Renal cortex interstitium (tissue), 11 donors: ENCODE data around the gene CCDC102A. TPM values are rescaled to one million over a fixed set of nuclear protein-coding genes. Genes with fewer than 3 reads are reported as not detected.
A peak's percentile ranks its signal among the peaks of the same experiment; 100 is the strongest.

Experiments
- DNase-seq, 11 donors: peaks; one replicate each; pipeline ENCODE4 v3.0.0-alpha.2; 2013; ENCODE audit warnings: low read depth in 9 of 11, low spot score in 4 of 11; ENCODE audit errors: extremely low read depth in 1 of 11
- polyA plus RNA-seq, 3 donors: library from polyadenylated mRNA; unstranded; fragments of 120-200 nt; gene quantifications; one replicate each; pipeline ENCODE4 v1.2.1, GENCODE V29; 2013; ENCODE audit not compliant: insufficient read length in 3 of 3

Gene CCDC102A
- polyA plus RNA-seq, 3 donors, result 13.7 to 21.6 (median 17.9) TPM

DNA sequence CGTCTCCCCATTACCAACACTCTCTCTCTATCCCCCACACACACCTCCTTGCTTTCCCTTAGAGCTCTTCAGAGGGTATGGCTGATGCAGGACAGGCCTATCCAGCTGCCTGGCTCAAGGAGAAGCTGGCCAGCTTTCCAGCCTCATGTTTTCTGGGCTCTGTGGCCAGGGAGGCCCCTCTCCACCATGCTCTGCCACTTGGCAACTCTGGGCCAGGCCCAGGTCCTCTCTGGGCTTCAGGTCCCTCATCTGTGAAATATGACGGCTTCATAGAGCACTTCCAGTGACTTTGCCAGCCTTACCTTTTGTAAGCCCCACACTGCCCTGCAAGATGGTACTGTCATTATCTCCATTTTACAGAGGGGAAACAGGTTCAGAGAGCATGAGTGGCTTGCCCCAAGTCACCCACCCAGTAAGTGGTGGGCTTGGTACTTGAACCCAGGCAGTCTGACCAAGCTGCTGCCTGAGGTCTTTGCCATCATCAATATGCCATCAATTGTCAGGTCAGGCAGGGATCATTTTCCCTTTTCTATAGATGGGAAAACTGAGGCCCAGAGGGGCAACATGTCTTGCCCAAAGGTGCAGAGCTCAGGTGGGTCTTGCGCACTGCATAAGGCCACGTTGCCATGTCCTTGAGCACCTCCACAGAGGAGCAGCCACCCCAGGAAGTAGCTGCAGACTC is 5.5 kb upstream of the CCDC102A start:
- DNase-seq, result no peak

DNA sequence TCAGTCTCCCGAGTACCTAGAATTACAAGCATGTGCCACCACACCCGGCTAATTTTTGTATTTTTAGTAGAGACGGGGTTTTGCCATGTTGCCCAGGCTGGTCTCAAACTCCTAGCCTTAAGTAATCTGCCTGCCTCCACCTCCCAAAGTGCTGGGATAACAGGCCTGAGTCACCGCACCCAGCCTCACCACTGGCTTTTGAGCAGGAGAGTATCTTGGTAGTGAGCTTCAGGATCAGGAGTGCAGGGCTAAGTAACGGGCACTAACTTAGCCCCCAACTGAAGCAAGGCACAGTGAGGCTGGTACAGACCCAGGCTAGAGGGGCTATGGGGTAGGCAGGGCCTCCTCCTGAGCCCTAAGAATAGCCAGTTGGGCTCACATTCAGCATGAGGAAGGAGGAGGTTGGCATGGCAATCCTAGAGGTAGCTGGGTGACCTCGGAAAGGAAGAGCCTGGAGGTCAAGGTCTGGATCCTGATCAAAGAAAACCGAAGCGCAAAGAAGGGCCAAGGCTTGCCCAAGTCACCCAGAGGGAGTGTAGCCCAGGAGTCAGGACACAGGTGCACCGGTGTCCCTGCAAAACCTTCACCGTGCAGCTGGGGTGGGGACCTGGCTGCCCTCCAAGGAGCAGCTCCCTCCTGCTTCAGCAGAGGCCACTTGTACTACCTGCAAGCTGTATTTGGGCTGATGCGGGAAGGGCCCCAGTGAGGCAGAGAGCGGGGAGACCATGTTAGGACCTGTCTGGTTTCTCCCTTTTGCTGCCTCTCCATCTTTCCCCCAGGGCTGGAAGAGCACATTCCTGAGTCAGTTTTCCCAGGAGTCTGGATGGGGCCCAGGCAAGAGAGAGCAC is 4.8 kb upstream of the CCDC102A start:
- DNase-seq, result no peak

DNA sequence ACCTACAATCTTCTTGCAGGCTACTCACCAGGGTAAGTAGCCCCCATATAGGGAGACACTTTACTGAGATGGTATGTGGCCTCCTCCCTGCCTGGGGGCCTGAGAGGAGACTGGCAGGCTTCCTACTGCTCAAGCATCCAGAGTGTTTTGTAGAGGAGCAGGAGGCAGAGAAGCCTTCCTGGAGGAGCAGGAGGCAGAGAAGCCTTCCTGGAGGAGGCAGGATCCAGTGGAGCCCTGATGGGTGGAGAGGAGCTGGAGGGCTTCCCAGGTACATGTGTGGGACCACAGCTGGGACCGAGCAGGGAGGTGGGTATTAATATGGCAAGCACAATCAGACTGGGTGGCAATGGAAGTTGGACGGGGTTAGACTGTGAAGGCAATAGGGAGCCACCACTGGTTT is 4.0 kb upstream of the CCDC102A start:
- no peak for DNase-seq

DNA sequence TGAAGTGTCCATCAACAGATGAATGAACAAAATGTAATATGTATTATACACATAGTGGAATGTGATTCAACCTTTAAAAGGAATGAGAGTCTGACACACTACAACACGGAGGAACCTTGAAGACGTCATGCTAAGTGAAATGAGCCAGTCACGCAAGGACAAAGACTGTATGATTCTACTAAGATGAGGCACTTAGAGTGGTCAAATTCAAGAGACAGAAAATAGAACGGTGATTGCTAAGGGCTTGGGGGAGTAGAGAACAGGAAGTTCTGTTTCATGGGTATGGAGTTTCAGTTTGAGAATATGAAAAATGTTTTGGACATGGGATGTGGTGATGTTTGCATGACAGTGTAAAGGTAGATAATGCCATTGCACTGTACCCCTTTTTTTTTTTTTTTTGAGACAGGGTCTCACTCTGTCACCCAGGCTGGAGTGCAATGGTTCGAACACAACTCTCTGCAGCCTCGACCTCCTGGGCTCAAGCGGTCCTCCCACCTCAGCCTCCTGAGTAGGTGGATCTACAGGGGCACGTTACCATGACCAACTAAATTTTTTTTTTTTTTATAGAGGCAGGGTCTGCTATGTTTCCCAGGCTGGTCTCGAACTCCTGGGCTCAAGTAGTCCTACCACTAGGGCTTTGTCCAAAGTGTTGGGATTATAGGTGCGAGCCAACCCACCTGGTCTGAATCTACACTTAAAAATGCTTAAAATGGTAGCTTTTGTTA is 2.9 kb upstream of the CCDC102A start:
- no peak for DNase-seq

DNA sequence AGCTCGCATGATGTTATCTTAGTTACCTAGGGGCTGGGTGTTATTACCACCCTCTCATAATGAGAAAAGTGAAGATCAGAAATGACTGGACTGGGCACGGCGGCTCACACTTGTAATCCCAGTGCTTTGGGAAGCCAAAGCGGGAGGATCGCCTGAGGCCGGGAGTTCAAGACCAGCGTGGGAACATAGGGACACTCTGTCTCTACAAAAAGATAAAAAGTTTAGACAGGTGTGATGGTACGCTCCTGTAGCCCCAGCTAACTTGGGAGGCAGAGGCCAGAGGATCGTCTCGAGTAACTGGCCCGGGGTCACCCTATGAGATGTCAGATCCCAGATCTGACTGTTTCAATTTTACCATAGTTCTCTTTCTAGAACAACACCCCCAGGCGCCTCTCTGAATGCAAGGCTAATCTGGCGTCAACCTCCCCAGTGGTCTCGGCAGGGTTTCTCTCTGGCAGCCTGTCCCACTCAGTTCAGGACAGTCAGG is 1.9 kb upstream of the CCDC102A start:
- no peak for DNase-seq

DNA sequence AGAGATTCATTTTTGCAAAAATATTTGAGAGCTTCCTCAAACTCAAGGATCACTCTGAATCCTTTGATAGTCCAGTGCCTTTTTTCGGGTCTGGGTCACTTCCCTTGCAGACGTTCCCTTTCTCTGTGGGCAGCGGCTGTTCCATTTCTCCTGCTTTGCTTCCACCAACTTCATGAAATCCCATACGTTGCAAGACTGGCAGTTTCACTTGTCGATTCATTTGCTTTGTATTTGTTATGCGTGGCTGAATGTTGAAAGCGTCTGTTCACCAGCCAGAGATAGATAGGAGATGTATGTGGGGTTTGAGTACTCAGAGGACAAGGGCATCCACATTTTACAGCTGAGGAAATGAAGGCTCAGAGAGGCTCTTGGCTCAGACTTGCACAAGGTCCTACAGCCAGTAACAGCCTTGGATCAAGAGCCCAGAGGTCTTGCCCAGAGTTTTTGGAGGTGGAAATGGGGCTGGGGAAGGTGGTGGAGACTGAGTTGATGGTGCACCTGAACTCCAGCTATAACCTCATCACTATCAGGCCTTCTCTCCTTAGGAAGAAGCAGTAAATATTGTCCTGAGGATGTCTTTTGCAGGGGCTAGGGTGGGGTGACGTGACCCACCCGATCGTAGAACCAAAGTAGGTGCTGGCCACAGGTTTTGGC is 1.3 kb upstream of the CCDC102A start:
- no peak for DNase-seq

DNA sequence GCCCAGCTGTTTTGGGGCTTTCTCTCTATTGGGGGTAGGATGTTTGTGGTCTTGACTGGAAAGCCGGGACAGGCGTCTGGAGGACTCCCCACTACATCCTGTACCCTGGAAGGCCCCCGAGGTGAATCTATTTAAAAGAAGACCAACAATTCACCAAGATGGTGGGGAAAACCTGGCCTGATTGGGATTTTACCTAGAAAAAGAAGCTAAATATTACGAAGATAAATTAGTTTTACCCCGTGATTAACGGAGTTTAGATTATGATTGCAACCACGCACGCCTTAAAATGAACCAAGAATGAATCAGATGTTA is 779 bp upstream of the CCDC102A start:
- DNase-seq, result no peak

DNA sequence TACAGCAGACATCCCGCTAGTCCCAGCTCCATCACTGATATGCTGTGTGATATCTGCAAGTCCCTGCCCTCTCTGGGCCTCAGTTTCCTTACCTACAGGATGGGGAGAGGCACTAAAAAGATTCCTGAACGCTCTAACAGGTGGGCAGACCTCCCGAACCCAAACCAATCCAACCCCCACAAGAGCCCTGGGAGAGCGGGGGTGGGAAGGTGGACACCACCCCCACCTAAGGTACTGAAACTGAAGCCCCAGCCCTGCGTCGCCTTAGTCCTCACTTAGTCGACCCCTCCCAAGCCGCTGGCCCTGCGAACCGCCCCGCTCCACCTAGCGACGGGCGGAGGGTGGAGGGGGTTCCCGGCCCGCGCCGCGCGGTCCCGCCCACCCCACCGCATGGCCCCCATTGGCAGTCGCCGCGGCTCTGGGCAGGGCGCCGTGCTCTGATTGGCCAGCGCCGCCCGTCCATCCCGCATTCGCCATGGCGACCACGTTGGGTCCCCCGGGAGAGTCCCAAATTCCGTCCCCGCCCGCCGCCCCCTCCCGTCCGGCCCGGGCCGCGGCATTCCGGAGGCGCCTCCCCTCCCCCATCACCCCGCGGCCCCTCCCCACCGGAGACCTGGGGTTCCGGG is 578 bp downstream of the CCDC102A start:
- DNase-seq, result peak in 8 of 11 donors; percentile 82 to 90 (median 86)

DNA sequence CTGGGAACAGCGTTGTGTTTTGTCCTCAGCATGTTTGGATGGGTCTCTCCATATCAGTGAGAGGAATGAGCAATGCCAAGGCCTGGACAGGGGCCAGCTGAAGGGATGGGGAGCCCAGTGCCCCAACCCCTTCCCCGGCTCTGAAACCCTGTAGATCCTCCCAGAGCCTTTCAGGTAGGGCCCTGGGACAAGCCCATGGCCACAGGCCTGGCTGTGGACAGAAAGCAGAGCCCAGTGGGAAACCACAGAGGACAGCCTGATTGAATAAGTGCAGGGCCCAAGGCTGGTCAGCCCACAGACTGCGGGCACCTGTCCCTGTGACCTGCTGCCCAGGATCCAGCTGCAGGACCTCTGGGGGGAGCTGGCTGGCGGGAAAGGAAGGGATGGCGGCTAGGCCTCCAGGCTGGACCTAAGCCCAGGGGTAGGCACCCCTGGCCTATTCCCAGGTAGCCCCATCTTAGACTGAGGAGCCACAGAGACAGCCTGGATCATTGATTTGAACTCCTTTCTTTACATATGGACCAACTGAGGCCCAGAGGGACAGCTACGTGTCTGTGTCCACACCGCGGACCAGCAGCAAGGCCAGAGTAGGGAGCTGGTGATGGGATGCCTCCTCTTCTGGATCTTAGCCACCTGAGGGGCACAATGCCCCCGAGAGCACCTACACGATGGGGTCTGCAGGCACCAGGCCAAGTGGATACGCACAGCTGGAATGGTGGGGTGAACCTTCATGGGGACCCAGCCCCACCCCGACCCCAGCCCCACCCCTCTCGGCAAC is 1.3 kb downstream of the CCDC102A start:
- no peak for DNase-seq

DNA sequence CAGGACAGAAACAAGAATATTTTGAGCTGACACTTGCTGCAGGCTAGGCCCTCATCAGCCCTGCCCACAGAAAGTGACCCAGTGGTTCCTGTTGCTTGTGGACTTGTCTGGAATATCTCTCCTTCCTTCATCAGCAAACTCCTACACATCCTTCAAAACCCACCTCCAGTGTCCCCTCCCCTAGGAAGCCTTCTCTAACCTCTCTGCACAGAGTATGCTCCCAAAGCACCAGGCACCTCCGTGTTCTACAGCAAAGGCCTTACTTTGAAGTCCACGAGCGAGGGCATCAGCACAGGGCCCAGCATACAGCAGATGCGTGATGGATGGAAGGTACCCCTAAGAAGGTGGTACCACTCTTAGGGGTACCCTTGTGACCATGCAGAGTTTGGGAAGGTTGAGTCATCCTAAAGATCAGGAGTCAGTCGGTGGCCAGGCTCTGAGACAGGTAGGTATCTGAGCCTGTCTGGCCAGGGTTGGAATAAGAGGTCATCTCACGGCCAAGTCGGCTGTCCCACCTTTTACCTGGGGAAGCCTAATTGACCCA is 2.0 kb downstream of the CCDC102A start:
- no peak for DNase-seq

DNA sequence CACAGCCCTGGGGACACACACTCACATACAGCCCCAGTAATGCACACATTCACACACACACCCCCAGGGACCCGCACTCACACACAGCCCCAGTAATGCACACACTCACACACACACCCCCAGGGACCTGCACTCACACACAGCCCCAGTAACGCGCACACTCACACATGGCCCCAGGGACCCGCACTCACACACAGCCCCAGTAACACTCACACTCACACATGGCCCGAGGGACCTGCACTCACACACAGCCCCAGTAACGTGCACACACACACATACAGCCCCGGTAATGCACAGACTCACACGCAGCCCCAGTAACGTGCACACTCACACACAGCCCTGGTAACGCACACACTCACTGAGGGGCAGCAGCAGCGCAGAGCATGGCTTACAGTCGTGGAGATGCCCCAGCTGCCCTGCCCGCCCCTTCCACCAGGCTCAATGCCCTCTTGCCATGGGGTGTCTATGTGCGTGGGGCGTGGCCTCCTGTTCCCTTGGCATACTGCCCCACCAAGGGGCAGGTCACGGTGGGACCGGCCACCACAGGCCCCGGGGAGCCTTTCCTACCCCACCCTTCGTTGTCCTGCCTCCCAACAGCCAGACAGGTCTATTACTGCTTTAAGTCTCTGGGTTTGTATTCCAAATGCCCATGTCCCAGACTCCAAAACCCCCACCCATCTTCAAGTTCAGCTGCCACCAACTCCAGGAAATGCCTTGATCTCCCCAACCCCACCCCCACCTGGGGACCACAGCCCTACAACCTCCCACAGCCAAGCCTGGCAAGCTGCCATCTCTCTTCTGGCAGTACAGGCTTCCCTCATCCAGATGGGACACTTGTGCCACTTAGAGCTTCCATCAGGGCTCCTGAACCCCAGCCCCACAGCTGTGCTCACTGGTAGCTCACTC is 2.7 kb downstream of the CCDC102A start:
- no peak for DNase-seq

DNA sequence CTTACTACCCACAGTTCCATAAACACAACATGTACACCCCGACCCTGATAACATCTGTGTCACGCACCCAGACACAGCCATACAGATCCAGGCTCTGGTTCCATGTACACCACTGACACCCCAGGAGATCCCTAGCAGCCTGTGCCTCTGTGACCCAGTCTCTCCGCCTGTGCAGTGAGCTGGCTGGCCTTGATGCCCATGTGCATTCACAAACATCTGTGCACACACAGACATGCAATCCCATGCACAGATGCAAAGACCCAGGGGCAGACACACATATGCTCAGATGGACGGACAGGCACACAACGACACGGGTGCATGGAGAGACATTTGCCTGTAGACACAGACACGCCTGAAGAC is 4.1 kb downstream of the CCDC102A start:
- DNase-seq, result no peak

DNA sequence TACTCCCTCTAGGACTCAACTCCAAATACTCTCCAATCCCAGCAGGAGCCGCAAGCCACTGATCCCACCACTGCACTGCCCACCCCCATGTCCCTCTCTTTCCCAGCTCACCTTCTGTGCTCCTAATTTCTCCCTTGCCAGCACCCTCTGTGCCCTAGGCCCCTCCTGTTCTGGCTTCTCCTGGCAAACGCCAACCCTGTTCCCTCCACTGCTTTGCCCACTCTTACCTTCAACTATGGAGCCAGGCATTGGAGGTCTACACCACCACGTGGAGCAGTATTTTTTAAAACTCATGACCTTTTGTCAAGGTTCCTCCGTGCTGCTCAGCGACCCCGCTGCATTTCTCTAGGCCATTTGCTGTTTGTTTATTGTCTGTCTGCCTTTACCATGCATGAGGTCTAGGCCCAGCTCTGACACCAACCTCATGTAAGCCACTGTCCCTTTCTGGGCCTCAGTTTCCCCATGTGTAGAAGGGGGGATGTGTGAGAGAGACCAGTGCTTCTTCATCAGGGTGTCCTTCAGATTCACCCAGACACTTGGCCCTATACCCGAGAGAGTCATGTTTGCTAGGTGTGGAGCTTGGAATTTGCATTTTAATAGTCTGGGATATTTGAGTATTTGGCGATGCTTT is 4.6 kb downstream of the CCDC102A start:
- DNase-seq, result no peak

DNA sequence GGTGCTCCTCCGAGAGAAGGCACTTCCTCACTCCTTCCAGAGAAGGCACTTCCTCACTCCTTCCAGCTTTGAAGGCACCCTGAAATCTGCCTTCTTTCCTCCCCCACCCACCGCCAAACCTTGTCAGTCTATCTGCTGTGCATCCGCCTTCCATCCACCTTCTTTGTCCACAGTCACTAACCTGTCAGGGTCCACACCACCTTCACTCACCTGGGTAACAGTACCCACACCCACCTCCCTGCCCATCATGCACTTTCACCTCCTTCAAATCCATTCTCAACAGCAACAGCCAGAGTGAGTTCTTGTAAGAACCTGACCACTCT is 5.2 kb downstream of the CCDC102A start:
- no peak for DNase-seq

DNA sequence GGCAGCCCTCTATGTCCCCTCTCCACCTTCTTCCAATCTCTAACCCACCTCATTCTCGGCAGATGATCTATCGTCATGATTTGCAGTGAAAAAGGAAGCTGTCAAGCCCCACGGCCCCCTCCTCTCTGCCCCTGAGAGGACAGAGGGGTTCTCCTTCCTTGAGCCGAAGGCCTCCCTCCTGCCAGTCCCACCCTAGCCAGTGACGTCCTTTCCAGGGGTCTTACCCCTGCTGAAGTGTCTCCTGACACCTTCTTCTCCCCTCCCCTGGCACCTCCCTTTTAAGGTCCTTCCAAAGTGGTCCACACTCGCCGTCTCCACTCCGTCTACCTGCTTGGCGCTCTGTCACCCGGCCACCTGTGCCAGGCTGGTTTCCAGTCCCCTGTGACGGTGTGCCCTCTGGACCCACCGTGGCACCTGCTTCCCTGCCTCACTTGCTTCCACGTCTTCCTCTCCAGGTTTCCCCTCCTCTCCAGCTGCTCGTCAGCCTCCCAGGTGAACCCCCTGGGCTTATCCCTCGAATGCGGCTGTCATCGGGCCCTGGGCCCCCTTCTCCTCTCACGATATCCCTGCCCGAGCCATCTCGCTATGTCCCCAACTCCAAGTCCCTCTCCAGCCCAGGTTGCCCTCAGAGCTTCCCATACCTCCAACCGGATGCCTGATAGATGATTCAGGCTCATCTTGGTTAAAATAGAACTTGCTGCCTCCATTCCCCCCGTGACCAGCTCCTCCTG is 5.7 kb downstream of the CCDC102A start:
- DNase-seq, result no peak

DNA sequence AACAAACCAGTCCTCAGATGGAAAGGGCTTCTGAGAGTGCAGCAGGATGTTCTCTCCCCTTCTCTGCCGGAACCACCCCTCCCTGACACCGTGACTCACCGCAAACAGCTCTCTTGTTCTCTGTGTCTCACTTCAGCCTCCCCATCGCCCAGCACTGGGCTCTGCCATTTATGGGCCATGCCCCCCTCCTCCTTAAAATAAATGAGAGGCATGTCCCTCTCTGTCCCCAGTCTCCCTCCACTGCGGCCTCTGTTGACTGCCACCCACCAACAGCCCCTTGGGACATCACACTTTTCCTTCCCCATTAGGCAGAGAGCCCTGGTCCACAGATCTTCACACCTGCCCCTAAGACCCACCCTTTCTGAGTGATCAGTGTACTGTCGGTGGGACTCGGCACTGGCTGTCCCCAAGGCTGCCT is 6.3 kb downstream of the CCDC102A start:
- no peak for DNase-seq
